HUES64 (cell line): Measurements from ENCODE around the gene SMARCE1.

ENCODE experiments used
- H3K27ac ChIP-seq: 2 replicates; pipeline ENCODE4 v1.7.0; 2013; ENCODE audit warnings: low read depth, low read length, inconsistent platforms
- H3K27me3 ChIP-seq: 2 replicates; pipeline ENCODE4 v1.6.1; 2013; ENCODE audit warnings: mild to moderate bottlenecking, low read length; ENCODE audit not compliant: insufficient read depth
- H3K36me3 ChIP-seq: 2 replicates; pipeline ENCODE4 v1.6.1; 2013; ENCODE audit warnings: mild to moderate bottlenecking, low read length; ENCODE audit not compliant: insufficient read depth
- H3K4me1 ChIP-seq: 2 replicates; pipeline ENCODE4 v1.6.1; 2013; ENCODE audit warnings: mild to moderate bottlenecking, low read length, moderate library complexity; ENCODE audit not compliant: insufficient read depth
- H3K4me3 ChIP-seq: 2 replicates; pipeline ENCODE4 v1.5.1; 2013; ENCODE audit warnings: mild to moderate bottlenecking, low read length, moderate library complexity
- H3K9ac ChIP-seq: 2 replicates; pipeline ENCODE4 v1.6.1; 2013; ENCODE audit warnings: mild to moderate bottlenecking, low read depth, low read length
- H3K9me3 ChIP-seq: 2 replicates; pipeline ENCODE4 v1.6.1; 2013; ENCODE audit warnings: low read depth, low read length; ENCODE audit not compliant: insufficient read depth
- WGBS: fragments of 150-250, 120-280 bp; methylation state at CpG from one replicate; pipeline ENCODE4 v1.1.7; 2013; ENCODE audit warnings: missing lambda C conversion rate; 5-methylcytosine and 5-hydroxymethylcytosine counted together

SMARCE1 gene

DNA sequence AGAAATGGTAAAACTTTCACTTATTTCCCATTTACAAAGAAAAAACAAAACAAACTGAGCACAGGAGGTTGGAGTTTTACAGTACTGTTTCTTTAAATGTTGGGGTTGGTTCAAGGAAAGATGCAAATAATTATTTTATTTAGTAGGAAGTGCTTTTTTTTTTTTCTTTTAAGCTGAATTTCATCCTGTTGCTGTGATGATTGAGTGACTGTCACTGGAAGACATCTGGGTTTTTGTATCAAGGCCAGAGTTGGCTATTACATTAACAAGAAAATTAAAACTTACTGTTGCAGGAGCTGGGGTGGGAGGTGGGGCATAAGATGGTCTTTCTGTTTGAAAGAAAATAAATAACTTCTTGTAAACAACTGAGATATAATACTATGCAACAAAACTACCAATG is 2.3 kb downstream of the SMARCE1 start:
- Histone ChIP-seq H3K9ac (no peak overlapping the region), H3K9me3 (no peaks in the 10 kb centered on the region), H3K4me1 (peaks cover 13% of the 10 kb centered on the region), H3K4me3 (no peak overlapping the region), H3K36me3 (peaks cover 59% of the 10 kb centered on the region), H3K27me3 (no peaks in the 10 kb centered on the region), H3K27ac (no peak overlapping the region)

GRCh38 chr17:40637931-40638330 is 9.7 kb downstream of the SMARCE1 start:
- no peaks in the 10 kb centered on the region for H3K4me1 ChIP-seq
- H3K36me3 ChIP-seq: peaks cover 100% of the 10 kb centered on the region
- no peak overlapping the region for H3K27ac ChIP-seq
- H3K4me3 ChIP-seq: no peak overlapping the region
- H3K9me3 ChIP-seq: no peaks in the 10 kb centered on the region
- WGBS: 100% methylated on average over 2 of the region's 2 CpGs
- no peak overlapping the region for H3K9ac ChIP-seq
- no peaks in the 10 kb centered on the region for H3K27me3 ChIP-seq

DNA sequence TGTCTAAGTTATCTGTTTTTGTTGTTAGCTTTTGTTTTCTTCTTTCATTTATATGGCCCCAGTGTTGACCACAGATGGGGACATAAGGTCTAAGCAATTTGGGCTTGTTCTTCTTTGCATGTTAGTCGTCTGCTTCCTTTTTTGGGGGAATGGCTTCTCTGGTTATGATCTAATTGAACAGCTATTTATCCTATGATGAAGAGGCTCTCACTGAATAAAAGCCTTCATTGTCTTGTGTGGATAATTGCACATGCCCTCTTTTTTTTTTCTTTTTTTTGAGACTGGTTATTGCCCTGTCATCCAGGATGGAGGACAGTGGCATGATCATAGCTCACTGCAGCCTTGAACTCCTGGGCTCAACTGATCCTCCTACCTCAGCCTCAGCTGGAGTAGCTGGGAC is 13.7 kb downstream of the SMARCE1 start:
- no peaks in the 10 kb centered on the region for H3K27me3 ChIP-seq
- no peak overlapping the region for H3K27ac ChIP-seq
- peaks cover 100% of the 10 kb centered on the region for H3K36me3 ChIP-seq
- no peak overlapping the region for H3K9ac ChIP-seq
- no peak overlapping the region for H3K4me3 ChIP-seq
- WGBS: 100% methylated on average over 1 of the region's 1 CpG
- H3K9me3 ChIP-seq: no peaks in the 10 kb centered on the region
- H3K4me1 ChIP-seq: no peaks in the 10 kb centered on the region

GRCh38 chr17:40632216-40632615 is 15.4 kb downstream of the SMARCE1 start:
- peaks cover 100% of the 10 kb centered on the region for H3K36me3 ChIP-seq
- 96% methylated on average over 9 of the region's 9 CpGs for WGBS
- H3K9ac ChIP-seq: no peak overlapping the region
- H3K4me3 ChIP-seq: no peak overlapping the region
- H3K27me3 ChIP-seq: no peaks in the 10 kb centered on the region
- H3K4me1 ChIP-seq: no peaks in the 10 kb centered on the region
- H3K9me3 ChIP-seq: no peaks in the 10 kb centered on the region
- H3K27ac ChIP-seq: no peak overlapping the region

- Histone ChIP-seq H3K36me3 (peaks cover 79% of the 10 kb centered on the region), H3K27me3 (no peaks in the 10 kb centered on the region), H3K4me1 (no peaks in the 10 kb centered on the region), H3K4me3 (no peak overlapping the region), H3K27ac (no peak overlapping the region), H3K9ac (no peak overlapping the region), H3K9me3 (no peaks in the 10 kb centered on the region)
- WGBS: 89% methylated on average over 1 of the region's 2 CpGs
Measured at GRCh38 chr17:40629842-40630241, 17.8 kb downstream of the SMARCE1 start.

DNA sequence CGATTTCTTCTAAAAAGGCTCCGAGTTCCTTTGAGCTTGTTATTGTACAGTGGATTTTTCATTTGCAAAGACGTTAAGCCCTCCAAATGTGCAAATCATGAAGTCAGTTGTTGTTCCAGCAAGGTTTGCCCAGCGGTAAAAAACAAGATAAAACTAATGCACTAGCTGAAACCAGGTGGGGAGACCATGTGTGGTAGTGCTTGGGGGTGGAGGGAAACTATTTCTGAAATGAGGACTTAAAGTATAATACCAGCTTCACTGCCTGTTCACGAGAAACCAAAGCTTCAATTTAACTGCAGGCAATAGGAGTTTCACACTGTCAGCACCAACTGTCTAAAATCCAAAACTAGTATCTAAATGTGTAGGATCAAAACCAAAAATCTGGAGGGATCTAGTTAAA is 22.3 kb downstream of the SMARCE1 start:
- no peaks in the 10 kb centered on the region for H3K4me1 ChIP-seq
- H3K9ac ChIP-seq: no peak overlapping the region
- WGBS: 86% methylated on average over 4 of the region's 5 CpGs
- H3K27ac ChIP-seq: no peak overlapping the region
- H3K9me3 ChIP-seq: no peaks in the 10 kb centered on the region
- H3K4me3 ChIP-seq: no peak overlapping the region
- peaks cover 33% of the 10 kb centered on the region for H3K36me3 ChIP-seq
- H3K27me3 ChIP-seq: no peaks in the 10 kb centered on the region

- no peak overlapping the region for H3K27ac ChIP-seq
- no peaks in the 10 kb centered on the region for H3K4me1 ChIP-seq
- no peak overlapping the region for H3K9ac ChIP-seq
- peaks cover 16% of the 10 kb centered on the region for H3K36me3 ChIP-seq
- no peaks in the 10 kb centered on the region for H3K27me3 ChIP-seq
- WGBS: 95% methylated on average over 9 of the region's 12 CpGs
- no peak overlapping the region for H3K4me3 ChIP-seq
- H3K9me3 ChIP-seq: no peaks in the 10 kb centered on the region
Measured at GRCh38 chr17:40623419-40624210, 24.0 kb downstream of the SMARCE1 start.

DNA sequence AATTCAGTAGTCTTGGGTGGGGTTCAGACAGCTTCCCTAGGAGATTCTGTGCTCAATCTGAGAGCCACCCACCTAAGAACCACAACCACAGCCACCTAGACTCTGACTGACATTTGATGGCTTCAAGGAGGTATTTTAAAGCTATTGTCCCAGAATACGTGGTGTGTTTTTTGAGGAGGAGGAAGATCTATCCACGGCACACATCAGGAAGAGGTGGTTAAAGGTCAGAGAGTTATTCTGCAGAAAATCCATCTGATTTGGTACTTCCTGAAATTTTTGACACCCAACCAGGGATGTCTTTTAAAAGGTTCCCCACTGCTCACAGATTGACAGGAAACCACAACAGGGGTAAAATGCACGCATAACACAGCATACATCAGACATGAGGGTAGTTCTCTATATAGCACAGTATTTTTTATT is 25.1 kb downstream of the SMARCE1 start:
- Histone ChIP-seq H3K4me3 (no peak overlapping the region), H3K9ac (no peak overlapping the region), H3K27ac (no peak overlapping the region), H3K27me3 (no peaks in the 10 kb centered on the region), H3K36me3 (peaks cover 5% of the 10 kb centered on the region), H3K4me1 (no peaks in the 10 kb centered on the region), H3K9me3 (no peaks in the 10 kb centered on the region)
- WGBS: 89% methylated on average over 2 of the region's 3 CpGs

DNA sequence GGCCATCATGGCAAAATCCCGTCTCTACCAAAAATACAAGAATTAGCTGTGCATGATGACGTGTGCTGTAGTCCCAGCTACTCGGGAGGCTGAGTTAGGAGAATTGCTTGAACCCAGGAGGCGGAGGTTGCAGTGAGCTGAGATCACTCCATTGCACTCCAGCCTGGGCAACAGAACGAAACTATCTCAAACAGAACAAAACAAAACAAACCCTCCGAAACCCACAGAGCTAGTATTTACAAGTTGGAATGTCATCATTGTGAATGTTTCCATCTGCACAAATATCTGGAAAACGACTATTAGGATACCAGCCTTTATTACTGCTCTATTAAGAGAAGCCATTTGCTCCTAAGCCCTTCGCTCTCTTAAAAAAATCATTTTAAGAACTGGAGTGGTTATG is 26.0 kb downstream of the SMARCE1 start:
- Histone ChIP-seq H3K4me3 (no peak overlapping the region), H3K9me3 (no peaks in the 10 kb centered on the region), H3K27ac (no peak overlapping the region)

GRCh38 chr17:40621019-40621418 is 26.6 kb downstream of the SMARCE1 start:
- Histone ChIP-seq H3K36me3 (no peaks in the 10 kb centered on the region), H3K9me3 (no peaks in the 10 kb centered on the region), H3K9ac (no peak overlapping the region), H3K27ac (no peak overlapping the region), H3K27me3 (no peaks in the 10 kb centered on the region), H3K4me1 (no peaks in the 10 kb centered on the region), H3K4me3 (no peak overlapping the region)
- WGBS: 97% methylated on average over 6 of the region's 6 CpGs

More for the DNA sequence above, 26.0 kb downstream of the SMARCE1 start:
- 92% methylated on average over 8 of the region's 8 CpGs for WGBS
- H3K4me1 ChIP-seq: no peaks in the 10 kb centered on the region
- no peaks in the 10 kb centered on the region for H3K36me3 ChIP-seq
- H3K9ac ChIP-seq: no peak overlapping the region
- no peaks in the 10 kb centered on the region for H3K27me3 ChIP-seq

GRCh38 chr17:40618754-40619625 is 28.6 kb downstream of the SMARCE1 start:
- no peaks in the 10 kb centered on the region for H3K4me1 ChIP-seq
- no peaks in the 10 kb centered on the region for H3K27me3 ChIP-seq
- no peak overlapping the region for H3K27ac ChIP-seq
- H3K4me3 ChIP-seq: no peak overlapping the region
- H3K9ac ChIP-seq: no peak overlapping the region
- no peaks in the 10 kb centered on the region for H3K36me3 ChIP-seq
- WGBS: 79% methylated on average over 14 of the region's 16 CpGs
- H3K9me3 ChIP-seq: no peaks in the 10 kb centered on the region
